ENCODE data around the gene OR2T6.
"Not testable (repeated sequence)": the region's sequence is repeated elsewhere in the genome, so short reads cannot be mapped to it uniquely, and the experiment has no call there.

OR2T6 gene

DNA sequence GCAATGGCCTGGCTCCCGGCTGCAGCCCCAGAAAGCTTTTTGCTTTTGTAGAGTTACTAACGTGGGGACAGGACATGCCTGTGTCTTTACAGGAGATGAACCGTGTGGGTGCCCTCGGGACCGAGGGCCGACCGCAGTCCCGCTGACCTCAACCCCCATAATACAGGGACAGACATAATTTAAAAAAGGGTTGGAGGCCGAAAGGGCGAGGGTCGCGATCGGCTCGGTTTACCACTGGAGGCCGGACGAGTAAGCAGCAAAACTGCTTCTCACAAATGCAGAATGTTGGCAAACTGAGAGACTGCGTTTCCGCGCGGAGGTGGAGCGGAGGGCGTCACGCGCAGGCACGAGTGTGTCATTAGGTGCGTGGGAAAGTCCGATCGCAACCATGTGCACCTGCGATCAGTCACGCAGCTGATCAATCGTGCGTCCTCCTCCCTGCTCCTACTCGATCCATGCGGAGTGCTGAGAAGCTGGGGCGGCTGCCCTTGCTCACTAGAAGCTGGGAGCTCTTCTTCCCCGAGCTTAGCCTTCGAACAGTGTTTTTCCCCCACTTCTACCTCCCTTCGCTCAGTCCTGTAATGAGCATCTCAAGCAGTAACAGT is 58.4 kb downstream of the OR2T6 start:
- DNase-seq = not testable (repeated sequence)

DNA sequence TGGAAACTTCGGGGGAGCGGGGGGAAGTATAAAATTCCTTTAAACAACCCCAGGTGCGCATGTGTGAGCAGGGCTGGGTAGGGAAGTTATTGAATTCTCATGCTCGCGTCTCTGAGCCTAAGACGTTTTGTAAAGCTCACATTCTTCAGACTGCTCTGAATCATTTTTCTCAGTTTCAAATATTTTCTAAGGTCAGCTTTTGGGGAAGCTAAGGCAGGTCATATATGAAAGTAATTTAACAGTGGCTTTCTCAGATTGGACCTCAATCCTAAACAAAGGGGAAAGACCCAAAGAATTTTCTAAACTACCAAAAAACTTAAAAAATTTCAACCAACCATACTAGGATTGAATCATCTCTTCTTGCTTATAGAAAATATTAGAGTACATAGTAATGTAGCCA is 59.4 kb downstream of the OR2T6 start:
- DNase-seq = not testable (repeated sequence)

DNA sequence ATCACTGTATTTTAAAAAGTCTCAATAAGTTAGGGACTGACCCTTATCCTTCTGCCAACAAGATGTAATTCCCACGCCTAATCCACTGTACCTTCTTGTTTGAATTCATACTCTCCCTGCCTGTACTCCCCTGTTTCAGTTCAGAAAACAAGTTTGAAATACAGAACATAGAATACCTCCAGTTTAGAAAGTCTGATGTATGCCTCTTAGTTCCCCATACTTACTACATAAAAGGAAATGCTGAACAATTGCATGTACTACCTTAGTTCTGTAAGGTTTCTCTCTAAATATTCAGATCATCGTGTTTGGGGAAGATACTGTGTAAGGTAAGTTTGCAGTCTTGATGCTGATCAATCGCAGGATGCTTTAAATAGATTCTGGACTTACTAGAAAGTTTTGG is 60.8 kb downstream of the OR2T6 start:
- DNase-seq = not testable (repeated sequence)

DNA sequence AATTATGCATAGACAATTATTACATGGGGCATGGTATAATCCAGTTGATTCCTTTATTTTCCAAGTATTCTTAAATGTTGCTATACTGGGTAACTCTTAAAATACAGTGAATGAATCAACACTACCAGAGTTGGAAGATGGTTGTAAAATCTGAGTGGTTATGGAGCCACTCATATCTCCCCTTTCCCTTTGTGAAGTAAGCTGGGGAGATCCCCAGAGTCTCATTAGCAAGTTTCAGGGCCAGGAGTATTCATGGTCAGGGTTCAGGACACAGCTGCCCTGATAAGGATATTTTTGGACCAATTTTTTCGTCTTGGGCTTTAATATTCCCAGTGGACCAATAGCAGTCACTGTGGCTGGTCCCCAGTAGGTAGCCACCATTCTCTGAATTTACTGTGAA is 63.1 kb downstream of the OR2T6 start:
- not testable (repeated sequence) for DNase-seq

DNA sequence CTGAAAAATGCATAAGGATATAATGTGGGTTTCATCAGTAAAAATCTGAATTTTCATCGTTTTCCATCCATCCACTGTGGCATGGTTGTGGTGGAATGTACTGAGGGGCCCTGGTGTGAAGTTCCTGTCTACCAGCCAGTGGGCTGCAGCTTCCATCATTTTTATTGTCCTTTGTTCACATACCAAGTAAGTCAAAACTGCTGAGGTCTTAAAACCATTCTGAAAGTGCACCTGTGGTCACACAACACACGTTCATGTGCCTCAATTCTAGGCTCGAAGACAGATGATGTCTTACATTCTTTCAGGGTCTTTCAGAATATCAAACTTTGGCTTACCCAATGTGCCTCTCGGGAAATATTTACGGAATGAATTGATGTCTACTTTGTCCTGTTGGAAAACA is 63.7 kb downstream of the OR2T6 start:
- not testable (repeated sequence) for DNase-seq
